Endothelial cell of umbilical vein (primary cell): Measurements from ENCODE around the gene SYCP1. TPM values are rescaled to one million over a fixed set of nuclear protein-coding genes. Genes with fewer than 3 reads are reported as not detected.

Source experiments
- BruUV-seq: library from RNA; stranded (reverse); fragments of 400-500 nt; replicated peaks from 2 replicates; lab custom pipeline; 2021; lab: Mats Ljungman, UMichigan
- CTCF ChIA-PET: fragments of 300-600, 350-600 bp; sonication (Branson Sonifier 250); formaldehyde crosslinking; loops from one replicate; lab custom pipeline; 2021; ENCODE audit warnings: antibody characterized with exemption, inconsistent platforms; lab: Charles Lee
- POLR2A ChIA-PET: fragments of 300-600, 350-600 bp; sonication (Branson Sonifier 250); formaldehyde crosslinking; loops from one replicate; lab custom pipeline; 2021; ENCODE audit warnings: antibody characterized with exemption, inconsistent platforms; lab: Charles Lee
- DNase-seq: peaks from one replicate; pipeline ENCODE4 v3.0.0-alpha.2; 2011; ENCODE audit warnings: low read depth, low spot score
- FAIRE-seq: peaks from 2 replicates; lab custom pipeline; 2011; peaks lifted over from hg19 to GRCh38; lab: Jason Lieb, UNC
- H2AFZ ChIP-seq: 2 replicates; pipeline ENCODE4 v1.6.0; 2012; ENCODE audit warnings: low read depth, low read length, control low read depth, inconsistent platforms
- H3K27ac ChIP-seq: 2 replicates; pipeline ENCODE4 v1.5.1; 2011; ENCODE audit warnings: low read depth, mild to moderate bottlenecking, control low read depth, low read length, moderate library complexity; ENCODE audit not compliant: insufficient read depth
- H3K27me3 ChIP-seq, 2 experiments: 2 replicates each; pipeline versions ENCODE4 v1.6.0 to v1.6.1; 2011; ENCODE audit warnings: low read length in 2 of 2, mixed read lengths in 1 of 2; ENCODE audit not compliant: control insufficient read depth in 2 of 2, insufficient read depth in 2 of 2
- H3K36me3 ChIP-seq, 2 experiments: 2 replicates in 1 of 2; 3 replicates in 1 of 2; pipeline ENCODE4 v1.5.1; 2011; ENCODE audit warnings: low read length in 2 of 2, mild to moderate bottlenecking in 1 of 2, moderate library complexity in 1 of 2; ENCODE audit not compliant: control insufficient read depth in 2 of 2, insufficient read depth in 2 of 2; ENCODE audit errors: extremely low read depth in 1 of 2
- H3K4me1 ChIP-seq: 3 replicates; pipeline ENCODE4 v1.5.1; 2011; ENCODE audit warnings: mild to moderate bottlenecking, low read length; ENCODE audit not compliant: control insufficient read depth, insufficient read depth; ENCODE audit errors: extremely low read depth
- H3K4me2 ChIP-seq: 2 replicates; pipeline ENCODE4 v1.6.1; 2011; ENCODE audit warnings: low read length, control low read depth, mixed read lengths; ENCODE audit not compliant: insufficient read depth
- H3K4me3 ChIP-seq, 3 experiments: fragments of 200-600 bp in 1 of 3; sonication (generic), shearing (Covaris generic) in 1 of 3; replicated peaks in 1 of 3; 2 replicates each; pipeline ENCODE4 v1.5.1; 2011 to 2016; ENCODE audit warnings: control low read depth in 3 of 3, low read length in 3 of 3, mild to moderate bottlenecking in 2 of 3, inconsistent platforms in 1 of 3, low read depth in 1 of 3, moderate library complexity in 1 of 3; ENCODE audit not compliant: insufficient read depth in 1 of 3
- H3K79me2 ChIP-seq: 2 replicates; pipeline ENCODE4 v1.6.0; 2012; ENCODE audit warnings: low read length, inconsistent platforms; ENCODE audit not compliant: control insufficient read depth, insufficient read depth
- H3K9ac ChIP-seq: replicated peaks from 2 replicates; pipeline ENCODE3; 2011; ENCODE audit warnings: low read length, control low read depth; ENCODE audit not compliant: insufficient read depth; ENCODE audit errors: extremely low read depth
- H3K9me1 ChIP-seq: replicated peaks from 3 replicates; pipeline ENCODE4 v1.6.0; 2011; ENCODE audit warnings: mild to moderate bottlenecking, low read length; ENCODE audit not compliant: control insufficient read depth, insufficient read depth; ENCODE audit errors: extremely low read depth
- H3K9me3 ChIP-seq: replicated peaks from 2 replicates; pipeline ENCODE4 v1.5.1; 2012; ENCODE audit warnings: low read length, inconsistent platforms; ENCODE audit not compliant: control insufficient read depth, insufficient read depth
- H4K20me1 ChIP-seq: replicated peaks from 2 replicates; pipeline ENCODE3; 2011; ENCODE audit warnings: mild to moderate bottlenecking, low read length; ENCODE audit not compliant: control insufficient read depth, insufficient read depth; ENCODE audit errors: extremely low read depth
- EZH2 ChIP-seq: IDR thresholded peaks from 2 replicates; pipeline ENCODE4 v1.6.1; 2012; ENCODE audit warnings: borderline replicate concordance, low read depth, mild to moderate bottlenecking, moderate library complexity, low read length, inconsistent platforms; ENCODE audit not compliant: severe bottlenecking
- FOS ChIP-seq: IDR thresholded peaks from 2 replicates; pipeline ENCODE4 v1.6.1; 2011; ENCODE audit warnings: mild to moderate bottlenecking, low read length, moderate library complexity, borderline replicate concordance; ENCODE audit not compliant: insufficient read depth
- GATA2 ChIP-seq: IDR thresholded peaks from 2 replicates; pipeline ENCODE4 v1.7.0; 2011; ENCODE audit warnings: low read depth, mild to moderate bottlenecking, moderate library complexity, mixed read lengths, low read length; ENCODE audit not compliant: insufficient read length, insufficient read depth
- JUN ChIP-seq: IDR thresholded peaks from 2 replicates; pipeline ENCODE4 v1.6.1; 2011; ENCODE audit warnings: borderline replicate concordance, low read depth; ENCODE audit not compliant: insufficient read length, insufficient read depth
- MYC ChIP-seq: IDR thresholded peaks from one replicate; pipeline ENCODE4 v1.6.1; 2011; ENCODE audit warnings: mild to moderate bottlenecking, low read depth, low read length
- POLR2A ChIP-seq: IDR thresholded peaks from 2 replicates; pipeline ENCODE4 v1.6.1; 2012; ENCODE audit warnings: low read depth, mild to moderate bottlenecking, control low read depth, low read length
- POLR2AphosphoS5 ChIP-seq: IDR thresholded peaks from 2 replicates; pipeline ENCODE4 v1.6.1; 2012; ENCODE audit warnings: low read depth, mild to moderate bottlenecking, control low read depth, low read length, moderate library complexity; ENCODE audit not compliant: insufficient read depth
- dilution Hi-C: fragments of 300-500 bp; cut with MboI; formaldehyde crosslinking; loops from one replicate; pipeline ENCODE4 v1.15.0; 2019; ENCODE audit warnings: low sequenced_read_pairs; ENCODE audit not compliant: extremely low pct_ligation_motif_present
- intact Hi-C: fragments of 100-400 bp; cut with micrococcal nuclease; formaldehyde crosslinking; loops from one replicate; pipeline ENCODE4 v1.10.0; 2022
- polyA plus RNA-seq, 4 experiments: library from polyadenylated mRNA; depleted of rRNA in 3 of 4; stranded (reverse) in 3 of 4; unstranded in 1 of 4; fragments of >200 nt; gene quantifications; 2 replicates each; pipeline versions ENCODE4 v1.2.1 to v1.2.3, GENCODE V29; 2011 to 2012; ENCODE audit warnings: missing spikeins in 1 of 4
- total RNA-seq: library from RNA; stranded (reverse); gene quantifications from 2 replicates; pipeline ENCODE4 v1.2.3, GENCODE V29; 2021
- TF ChIP-seq, protein P1 (sequence below): IDR thresholded peaks from 2 replicates; pipeline ENCODE4 v1.6.1; 2011; ENCODE audit not compliant: insufficient read depth, insufficient read length
- TF ChIP-seq, protein P2 (sequence below), 2 donors: IDR thresholded peaks; 1 replicate in 1 of 2; 2 replicates in 1 of 2; pipeline ENCODE4 v1.5.1; 2011; ENCODE audit warnings: low read length in 2 of 2, mild to moderate bottlenecking in 2 of 2, moderate library complexity in 2 of 2, control low read depth in 1 of 2, inconsistent platforms in 1 of 2, low read depth in 1 of 2; ENCODE audit not compliant: insufficient read depth in 1 of 2; ENCODE audit errors: extremely low read depth in 1 of 2

Gene SYCP1
- total and polyA plus RNA-seq, 2 donors (not counting 3 experiments of a cell fraction or from before 2014, with no cell fraction given) = not detected

DNA sequence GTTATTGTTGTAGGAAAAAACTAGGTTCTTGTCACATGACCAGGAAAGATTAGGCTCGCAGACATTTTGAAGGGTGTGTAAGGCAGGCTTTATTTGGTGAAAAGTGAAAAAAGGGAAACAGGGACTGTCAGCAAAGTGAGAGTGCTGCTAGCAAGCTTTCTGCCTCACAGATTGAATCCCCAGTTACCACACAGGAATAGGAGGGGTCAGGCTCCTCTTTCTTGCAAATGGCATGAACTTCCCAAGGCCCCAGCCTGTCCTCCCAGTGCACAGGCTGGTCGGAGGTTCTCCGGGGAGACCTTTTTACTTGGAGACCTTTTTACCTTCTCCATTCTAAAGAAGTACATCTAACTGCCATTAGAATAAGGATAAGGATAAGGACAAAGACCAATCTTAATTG is 42.1 kb downstream of the SYCP1 start:
- Histone ChIP-seq H3K4me1 (no peaks in the 10 kb centered on the region), H3K27ac (no peak overlapping the region), H3K4me3 (no peak overlapping the region), H3K9ac (no peak overlapping the region), H3K4me2 (no peak overlapping the region), H3K27me3 (peaks cover 1 to 6% of the 10 kb centered on the region in 2 experiments), H3K9me1 (no peaks in the 10 kb centered on the region), H3K36me3 (no peaks in the 10 kb centered on the region), H4K20me1 (no peaks in the 10 kb centered on the region), H3K79me2 (no peaks in the 10 kb centered on the region), H2AFZ (no peak overlapping the region), H3K9me3 (no peaks in the 10 kb centered on the region)
- ChIA-PET POLR2A (no interaction called here), CTCF (no interaction called here)
- intact Hi-C loops = no loop called here
- dilution Hi-C loops = no loop called here
- DNase-seq (no peak), FAIRE-seq (no peak)
- BruUV-seq = no TSS peak
- TF ChIP-seq FOS = no peak
- no peak for TF ChIP-seq POLR2A
- TF ChIP-seq JUN = no peak
- no peak for TF ChIP-seq POLR2AphosphoS5
- TF ChIP-seq MYC = no peak
- TF ChIP-seq, protein P1, sequence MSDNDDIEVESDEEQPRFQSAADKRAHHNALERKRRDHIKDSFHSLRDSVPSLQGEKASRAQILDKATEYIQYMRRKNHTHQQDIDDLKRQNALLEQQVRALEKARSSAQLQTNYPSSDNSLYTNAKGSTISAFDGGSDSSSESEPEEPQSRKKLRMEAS = no peak
- TF ChIP-seq GATA2 = no peak
- TF ChIP-seq EZH2 = no peak
- TF ChIP-seq, protein P2, sequence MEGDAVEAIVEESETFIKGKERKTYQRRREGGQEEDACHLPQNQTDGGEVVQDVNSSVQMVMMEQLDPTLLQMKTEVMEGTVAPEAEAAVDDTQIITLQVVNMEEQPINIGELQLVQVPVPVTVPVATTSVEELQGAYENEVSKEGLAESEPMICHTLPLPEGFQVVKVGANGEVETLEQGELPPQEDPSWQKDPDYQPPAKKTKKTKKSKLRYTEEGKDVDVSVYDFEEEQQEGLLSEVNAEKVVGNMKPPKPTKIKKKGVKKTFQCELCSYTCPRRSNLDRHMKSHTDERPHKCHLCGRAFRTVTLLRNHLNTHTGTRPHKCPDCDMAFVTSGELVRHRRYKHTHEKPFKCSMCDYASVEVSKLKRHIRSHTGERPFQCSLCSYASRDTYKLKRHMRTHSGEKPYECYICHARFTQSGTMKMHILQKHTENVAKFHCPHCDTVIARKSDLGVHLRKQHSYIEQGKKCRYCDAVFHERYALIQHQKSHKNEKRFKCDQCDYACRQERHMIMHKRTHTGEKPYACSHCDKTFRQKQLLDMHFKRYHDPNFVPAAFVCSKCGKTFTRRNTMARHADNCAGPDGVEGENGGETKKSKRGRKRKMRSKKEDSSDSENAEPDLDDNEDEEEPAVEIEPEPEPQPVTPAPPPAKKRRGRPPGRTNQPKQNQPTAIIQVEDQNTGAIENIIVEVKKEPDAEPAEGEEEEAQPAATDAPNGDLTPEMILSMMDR (IDR thresholded peaks at IDR 0.05; ENCODE audit: extremely low read depth in 1 of 2, insufficient read depth in 1 of 2, low read depth in 1 of 2, low read length in 2 of 2) = no peak
